GM15510 (cell line): ENCODE measurements around the gene OLFM4.

ENCODE experiments used
- POLR2A ChIP-seq: IDR thresholded peaks from 3 replicates; pipeline ENCODE4 v1.6.1; 2011; ENCODE audit warnings: borderline replicate concordance; ENCODE audit not compliant: insufficient read length; ENCODE audit errors: extremely low read depth

The OLFM4 gene

DNA sequence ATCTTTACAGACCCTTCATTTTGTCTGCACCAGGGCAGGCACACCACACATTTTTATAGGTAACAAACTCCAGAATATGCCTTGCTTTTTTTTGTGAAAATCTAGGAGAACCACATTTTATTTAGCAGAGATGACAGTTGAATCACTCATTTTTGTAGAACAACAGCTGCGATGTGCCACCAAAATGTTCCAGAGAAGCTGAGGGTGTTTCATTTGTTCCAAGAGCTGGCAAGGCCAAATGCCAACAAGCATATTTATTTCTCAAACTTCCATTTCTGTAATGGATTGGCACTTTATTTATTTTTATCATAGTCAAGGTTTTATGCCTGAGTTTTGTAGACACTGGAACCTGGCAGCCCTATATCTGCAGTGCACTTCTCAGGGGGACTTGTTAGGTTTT lies 10.4 kb downstream of the OLFM4 start:
- TF ChIP-seq POLR2A = no peak

DNA sequence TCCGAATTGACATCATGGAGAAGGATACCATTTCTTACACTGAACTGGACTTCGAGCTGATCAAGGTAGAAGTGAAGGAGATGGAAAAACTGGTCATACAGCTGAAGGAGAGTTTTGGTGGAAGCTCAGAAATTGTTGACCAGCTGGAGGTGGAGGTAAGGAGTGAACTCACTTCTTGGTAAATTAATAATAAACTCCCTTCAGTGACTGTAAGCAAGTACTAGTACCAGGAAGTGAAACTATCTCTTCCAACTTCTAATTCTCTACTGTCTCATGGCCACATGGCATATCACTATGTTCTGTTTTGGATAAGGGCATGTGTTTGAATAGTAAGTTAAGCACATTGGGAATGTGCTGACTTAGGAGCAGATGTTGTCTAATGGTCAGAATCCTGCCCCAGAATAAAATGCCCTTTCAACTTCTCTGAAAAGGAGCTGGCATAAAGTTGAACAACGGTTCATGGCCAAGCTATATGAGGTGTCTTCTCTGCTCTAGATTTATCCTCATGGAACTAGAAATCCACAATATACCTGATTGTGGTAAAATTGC lies 13.4 kb downstream of the OLFM4 start:
- no peak for TF ChIP-seq POLR2A

DNA sequence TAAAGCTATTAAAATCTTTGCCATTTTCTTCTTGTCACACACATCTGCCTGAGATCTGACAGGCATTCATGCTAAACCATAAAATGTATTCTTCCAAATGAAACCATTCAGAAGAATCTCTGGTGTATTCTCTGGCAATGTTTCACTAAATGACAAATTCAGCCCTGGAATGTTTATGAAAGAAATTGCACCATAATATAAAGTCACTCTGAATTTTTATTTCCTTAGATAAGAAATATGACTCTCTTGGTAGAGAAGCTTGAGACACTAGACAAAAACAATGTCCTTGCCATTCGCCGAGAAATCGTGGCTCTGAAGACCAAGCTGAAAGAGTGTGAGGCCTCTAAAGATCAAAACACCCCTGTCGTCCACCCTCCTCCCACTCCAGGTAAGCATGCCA lies 14.3 kb downstream of the OLFM4 start:
- no peak for TF ChIP-seq POLR2A

DNA sequence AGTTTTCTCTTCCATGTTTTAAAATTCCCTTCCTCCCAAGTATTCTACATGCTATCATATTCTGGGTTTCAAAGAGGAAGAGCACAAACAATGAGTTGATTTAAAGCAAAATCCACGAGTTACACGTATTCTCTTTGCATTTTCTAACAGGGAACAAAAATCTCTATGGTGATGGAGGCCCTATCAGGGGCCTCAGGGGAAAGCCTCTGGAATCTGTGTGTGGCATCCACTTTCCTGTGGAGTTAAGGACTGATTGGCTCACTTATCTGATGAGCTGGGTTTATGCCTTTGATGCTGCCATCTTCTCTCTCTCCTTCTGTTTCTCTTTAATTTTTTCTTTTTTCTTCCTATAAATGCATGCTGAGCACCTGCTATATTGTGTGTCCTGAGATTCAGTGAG lies 14.8 kb downstream of the OLFM4 start:
- no peak for TF ChIP-seq POLR2A

DNA sequence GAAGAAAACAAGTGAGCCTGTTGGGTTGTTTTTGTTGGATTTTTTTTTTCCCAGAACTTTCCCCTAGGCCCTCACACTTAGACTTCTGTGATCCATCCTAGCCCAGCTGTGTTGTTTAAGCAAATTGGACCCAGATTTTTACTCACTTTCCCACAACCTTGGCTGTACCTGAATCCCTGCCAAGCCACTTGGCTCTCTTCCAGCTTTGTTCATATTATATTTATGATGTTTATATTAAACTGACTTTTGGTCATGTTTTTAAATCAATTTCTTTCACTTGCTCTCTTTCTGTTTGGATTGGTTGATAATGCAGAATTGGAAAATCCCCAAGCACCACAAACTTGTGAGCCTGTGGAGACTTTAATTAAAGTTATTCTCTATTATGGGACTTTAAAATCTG lies 16.6 kb downstream of the OLFM4 start:
- TF ChIP-seq POLR2A = no peak

DNA sequence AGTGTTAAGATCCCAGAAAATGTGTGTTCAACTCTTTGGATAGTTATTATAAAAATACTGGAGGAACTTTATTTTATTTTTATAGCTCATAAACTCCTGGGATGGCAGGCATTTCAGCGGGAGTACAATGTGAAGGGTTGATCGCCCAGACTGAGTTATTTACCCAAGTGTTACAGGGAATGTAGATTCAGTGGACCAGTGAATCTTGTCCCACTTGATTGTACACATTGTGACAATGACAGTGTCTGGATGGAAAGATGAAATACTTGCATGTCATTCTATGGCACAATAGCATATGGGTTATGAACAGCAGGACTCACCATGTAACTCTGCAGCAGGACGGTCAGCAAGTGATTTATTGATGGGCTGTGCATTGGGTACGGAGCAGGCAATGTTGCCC lies 20.3 kb downstream of the OLFM4 start:
- no peak for TF ChIP-seq POLR2A

DNA sequence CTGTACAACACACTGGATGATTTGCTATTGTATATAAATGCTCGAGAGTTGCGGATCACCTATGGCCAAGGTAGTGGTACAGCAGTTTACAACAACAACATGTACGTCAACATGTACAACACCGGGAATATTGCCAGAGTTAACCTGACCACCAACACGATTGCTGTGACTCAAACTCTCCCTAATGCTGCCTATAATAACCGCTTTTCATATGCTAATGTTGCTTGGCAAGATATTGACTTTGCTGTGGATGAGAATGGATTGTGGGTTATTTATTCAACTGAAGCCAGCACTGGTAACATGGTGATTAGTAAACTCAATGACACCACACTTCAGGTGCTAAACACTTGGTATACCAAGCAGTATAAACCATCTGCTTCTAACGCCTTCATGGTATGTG lies 21.5 kb downstream of the OLFM4 start:
- TF ChIP-seq POLR2A = no peak

DNA sequence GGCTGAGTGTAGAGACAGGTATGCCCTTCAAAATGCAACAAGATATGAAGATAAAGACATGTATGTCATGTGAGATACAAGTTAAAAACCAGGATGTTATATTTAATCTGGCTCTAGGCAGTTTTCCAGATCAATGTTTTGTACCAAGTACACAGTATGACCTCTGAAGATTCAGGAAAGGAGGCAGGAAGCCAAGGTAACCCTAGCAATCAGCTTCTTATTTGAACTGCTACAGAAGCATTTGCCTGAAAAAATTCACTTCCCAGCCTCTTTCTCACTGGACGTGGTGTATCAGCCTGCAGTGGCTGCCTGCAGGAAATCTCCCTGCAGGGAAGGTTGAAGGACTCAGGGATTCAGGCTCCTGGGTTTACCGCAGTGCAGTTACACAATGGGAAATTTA lies 24.1 kb downstream of the OLFM4 start:
- TF ChIP-seq POLR2A = no peak

DNA sequence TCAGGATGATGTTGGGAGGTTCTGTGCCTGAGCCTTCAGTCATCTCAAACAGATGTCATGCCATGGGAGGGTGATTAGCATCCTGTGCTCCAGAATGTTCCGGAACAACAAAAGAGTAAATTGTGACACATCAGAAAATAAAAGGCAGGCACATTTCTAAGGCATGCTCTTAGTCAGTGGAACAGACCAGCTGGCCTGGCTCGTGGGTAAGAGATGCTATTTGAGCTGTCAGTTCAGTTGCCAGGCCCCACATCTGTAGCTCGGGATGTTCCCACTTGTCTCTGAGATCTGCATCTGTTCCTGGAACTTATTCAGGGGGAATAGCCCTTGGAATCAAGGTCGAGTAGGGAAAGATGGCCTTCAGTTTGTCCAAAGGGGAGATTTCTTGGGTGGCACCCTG lies 26.0 kb downstream of the OLFM4 start:
- no peak for TF ChIP-seq POLR2A

DNA sequence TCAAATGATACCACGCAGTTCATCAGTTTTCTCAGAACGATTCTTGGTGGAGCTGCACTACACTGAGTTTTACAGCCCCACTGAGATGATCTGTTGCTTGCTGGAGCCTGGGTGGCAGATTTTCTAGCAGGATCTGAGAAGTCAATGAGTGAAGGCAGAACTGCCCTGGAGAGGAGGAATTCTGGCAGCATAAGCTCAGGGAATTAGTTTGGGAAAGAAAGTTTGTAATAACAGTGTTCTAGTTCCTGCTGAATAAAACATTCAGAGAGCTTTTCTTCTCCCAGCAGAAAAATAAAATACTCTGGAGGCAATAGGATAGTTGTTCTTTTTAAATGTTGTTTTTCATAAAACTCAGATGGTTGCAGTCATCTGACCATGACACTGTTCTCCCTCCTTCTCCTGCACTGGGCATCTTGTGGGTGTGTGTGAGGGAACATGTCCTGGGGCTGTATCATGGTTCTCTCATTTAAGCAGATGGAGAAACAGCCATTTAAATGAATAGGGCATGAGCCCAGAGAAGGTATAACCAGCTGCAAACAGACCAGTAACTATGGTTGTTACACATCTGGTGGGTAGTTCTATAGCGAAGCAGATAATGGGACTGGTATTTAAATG lies 29.6 kb downstream of the OLFM4 start:
- TF ChIP-seq POLR2A = no peak

DNA sequence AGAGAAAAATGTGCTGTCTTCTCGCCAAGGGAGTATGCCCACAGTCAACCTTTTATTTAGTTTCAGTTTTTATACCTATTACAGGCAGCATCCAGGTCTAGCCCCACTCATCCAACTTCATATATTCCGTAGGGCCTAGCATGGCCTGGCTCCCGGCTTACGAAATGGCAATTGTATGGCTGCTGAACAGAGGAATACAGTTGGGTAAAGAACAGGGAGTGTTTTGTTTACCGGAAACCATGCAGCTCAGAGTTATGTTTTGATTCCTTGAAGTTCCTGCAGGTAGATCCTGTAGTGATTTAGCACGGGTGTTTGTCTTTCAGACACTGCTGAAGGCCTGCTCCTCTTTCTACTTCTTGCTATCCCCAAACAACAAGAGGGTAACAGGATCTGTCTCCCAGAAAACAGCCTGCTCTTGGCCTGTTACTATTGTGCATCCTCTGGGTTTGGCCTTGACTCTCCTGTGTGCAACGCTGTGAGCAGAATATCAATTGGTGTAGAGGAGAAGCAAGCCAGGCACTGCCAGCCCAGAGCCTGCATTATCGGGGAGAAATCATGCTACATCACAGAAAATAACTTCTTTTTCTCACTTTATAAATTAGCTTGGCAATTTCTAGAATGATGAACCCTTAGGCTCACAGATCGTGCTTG lies 32.4 kb downstream of the OLFM4 start:
- no peak for TF ChIP-seq POLR2A

DNA sequence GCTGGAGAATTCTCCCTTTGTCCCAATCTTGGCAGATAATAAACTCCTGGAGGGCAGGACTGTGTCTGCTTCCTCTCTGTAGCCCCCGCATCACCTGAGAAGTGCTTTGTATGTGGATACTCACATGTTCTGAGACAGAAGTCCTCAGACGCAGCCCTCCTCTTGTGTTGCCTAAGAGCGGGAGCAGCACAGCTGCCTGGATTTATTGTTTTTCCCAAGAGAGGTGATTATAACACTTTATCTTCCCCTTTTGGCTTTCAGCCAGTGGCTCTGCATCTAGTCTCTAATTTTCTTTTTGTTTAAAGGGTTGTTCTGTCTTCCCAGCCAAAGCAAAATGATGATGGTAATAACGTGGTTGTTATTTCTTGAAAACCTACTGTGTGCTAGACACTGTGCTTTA lies 36.1 kb downstream of the OLFM4 start:
- no peak for TF ChIP-seq POLR2A

DNA sequence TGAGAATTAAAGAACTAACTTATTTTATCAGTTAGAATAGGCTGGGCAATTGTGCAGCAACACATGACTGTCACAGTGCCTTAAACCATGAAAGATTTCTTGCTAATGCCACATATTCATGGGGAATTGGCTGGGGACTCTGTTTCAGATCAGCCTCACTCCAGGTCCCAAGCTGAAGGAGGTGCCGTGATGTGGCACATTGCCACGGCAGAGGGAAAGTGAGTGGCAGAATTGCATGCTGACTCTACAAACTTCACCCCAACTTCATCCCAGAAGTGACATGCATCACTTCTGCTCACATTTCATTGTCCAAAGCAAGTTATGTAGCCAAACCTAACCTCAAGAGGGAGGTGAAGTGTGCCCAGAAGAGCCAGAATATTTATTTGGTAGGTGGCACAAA lies 37.8 kb downstream of the OLFM4 start:
- TF ChIP-seq POLR2A = no peak

DNA sequence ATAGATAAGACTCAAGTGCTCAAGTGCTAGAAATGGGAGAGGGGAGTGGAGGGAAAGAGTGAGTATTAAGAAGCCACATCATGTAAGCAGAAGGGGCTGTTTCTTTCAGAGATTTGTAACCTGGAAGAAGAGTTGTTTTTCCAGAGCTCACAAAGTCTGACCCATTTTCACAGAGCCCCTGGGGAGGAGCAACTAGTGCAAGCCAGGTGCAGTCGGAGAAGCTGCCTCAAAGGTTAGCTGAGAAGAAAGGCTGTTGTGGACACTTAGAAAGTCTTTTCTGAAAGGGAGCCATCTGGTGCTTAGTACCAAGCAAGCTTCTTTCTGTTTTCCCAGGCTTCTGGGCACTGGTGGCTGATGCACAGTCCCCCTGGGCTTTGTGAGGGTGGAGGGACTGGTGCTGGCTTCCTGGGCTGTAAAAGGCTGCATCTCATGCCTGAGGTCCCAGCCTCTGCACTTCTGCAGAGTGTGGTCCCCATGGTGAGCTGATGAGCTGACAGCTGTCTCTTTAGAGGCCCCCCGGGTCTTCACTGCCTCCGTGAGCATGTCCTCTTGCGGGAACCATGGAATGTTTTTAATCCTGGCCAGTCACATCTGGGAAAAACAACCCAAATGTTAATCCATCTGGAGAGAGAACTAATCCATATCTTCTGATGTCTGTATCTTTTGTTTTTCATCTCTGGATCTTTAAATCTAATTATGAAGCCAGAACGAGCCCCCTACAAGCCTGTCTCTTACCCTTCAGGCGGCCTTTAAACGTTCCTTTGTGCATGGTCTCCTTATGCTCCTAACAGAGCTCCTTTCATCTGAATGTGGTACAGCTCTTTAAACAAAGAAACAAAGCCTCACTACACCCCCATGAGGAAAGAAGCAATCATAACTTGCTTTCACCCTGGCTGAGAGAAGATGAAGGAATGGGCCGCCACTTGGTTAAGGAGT lies 40.2 kb downstream of the OLFM4 start:
- no peak for TF ChIP-seq POLR2A

DNA sequence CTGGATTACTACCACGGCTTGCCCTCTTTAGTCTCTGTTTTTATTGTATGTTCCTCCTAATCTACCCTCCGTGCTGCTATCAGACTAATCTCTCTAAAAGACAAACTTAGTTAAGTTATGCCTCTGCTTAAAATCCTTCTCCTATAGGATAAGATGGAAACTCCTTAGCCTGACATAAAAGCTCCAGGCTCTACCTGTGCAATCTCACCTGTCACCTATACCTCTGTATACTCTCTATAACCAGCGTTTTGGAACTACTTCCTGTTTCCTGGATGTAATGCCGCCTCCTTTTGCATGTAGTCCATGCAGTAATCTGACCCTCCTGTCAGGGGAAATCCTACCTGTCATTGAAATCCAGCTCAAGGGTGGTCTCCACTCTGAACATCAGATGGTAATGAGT lies 41.2 kb downstream of the OLFM4 start:
- no peak for TF ChIP-seq POLR2A
